Measurements from ENCODE around the gene DBNDD1.

- TF ChIP-seq STAT3 (IDR thresholded peaks at IDR 0.05; ENCODE audit: low read depth, low read length) = no peak
- TF ChIP-seq, protein P1, sequence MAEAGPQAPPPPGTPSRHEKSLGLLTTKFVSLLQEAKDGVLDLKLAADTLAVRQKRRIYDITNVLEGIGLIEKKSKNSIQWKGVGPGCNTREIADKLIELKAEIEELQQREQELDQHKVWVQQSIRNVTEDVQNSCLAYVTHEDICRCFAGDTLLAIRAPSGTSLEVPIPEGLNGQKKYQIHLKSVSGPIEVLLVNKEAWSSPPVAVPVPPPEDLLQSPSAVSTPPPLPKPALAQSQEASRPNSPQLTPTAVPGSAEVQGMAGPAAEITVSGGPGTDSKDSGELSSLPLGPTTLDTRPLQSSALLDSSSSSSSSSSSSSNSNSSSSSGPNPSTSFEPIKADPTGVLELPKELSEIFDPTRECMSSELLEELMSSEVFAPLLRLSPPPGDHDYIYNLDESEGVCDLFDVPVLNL (IDR thresholded peaks at IDR 0.05; ENCODE audit: low read depth, low read length) = no peak
- TF ChIP-seq SREBF2 (IDR thresholded peaks at IDR 0.05; ENCODE audit: low read length) = no peak
- TF ChIP-seq CHD1 (IDR thresholded peaks at IDR 0.05; ENCODE audit: low read depth, low read length) = no peak
- TF ChIP-seq, protein P2, sequence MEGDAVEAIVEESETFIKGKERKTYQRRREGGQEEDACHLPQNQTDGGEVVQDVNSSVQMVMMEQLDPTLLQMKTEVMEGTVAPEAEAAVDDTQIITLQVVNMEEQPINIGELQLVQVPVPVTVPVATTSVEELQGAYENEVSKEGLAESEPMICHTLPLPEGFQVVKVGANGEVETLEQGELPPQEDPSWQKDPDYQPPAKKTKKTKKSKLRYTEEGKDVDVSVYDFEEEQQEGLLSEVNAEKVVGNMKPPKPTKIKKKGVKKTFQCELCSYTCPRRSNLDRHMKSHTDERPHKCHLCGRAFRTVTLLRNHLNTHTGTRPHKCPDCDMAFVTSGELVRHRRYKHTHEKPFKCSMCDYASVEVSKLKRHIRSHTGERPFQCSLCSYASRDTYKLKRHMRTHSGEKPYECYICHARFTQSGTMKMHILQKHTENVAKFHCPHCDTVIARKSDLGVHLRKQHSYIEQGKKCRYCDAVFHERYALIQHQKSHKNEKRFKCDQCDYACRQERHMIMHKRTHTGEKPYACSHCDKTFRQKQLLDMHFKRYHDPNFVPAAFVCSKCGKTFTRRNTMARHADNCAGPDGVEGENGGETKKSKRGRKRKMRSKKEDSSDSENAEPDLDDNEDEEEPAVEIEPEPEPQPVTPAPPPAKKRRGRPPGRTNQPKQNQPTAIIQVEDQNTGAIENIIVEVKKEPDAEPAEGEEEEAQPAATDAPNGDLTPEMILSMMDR (IDR thresholded peaks at IDR 0.05 in 2 of 3, conservative IDR thresholded peaks at IDR 0.05 in 1 of 3; ENCODE audit: control insufficient read depth in 2 of 3, extremely low read depth in 1 of 3, insufficient read depth in 1 of 3, low read depth in 3 of 3, low read length in 3 of 3) = no peak
- no peak for TF ChIP-seq BHLHE40 (IDR thresholded peaks at IDR 0.05; ENCODE audit: borderline replicate concordance in 1 of 2, low read depth in 2 of 2, low read length in 1 of 2)
- no peak for TF ChIP-seq CEBPB (IDR thresholded peaks at IDR 0.05; ENCODE audit: borderline replicate concordance in 1 of 2, low read depth in 2 of 2, low read length in 2 of 2)
- TF ChIP-seq, protein P3, sequence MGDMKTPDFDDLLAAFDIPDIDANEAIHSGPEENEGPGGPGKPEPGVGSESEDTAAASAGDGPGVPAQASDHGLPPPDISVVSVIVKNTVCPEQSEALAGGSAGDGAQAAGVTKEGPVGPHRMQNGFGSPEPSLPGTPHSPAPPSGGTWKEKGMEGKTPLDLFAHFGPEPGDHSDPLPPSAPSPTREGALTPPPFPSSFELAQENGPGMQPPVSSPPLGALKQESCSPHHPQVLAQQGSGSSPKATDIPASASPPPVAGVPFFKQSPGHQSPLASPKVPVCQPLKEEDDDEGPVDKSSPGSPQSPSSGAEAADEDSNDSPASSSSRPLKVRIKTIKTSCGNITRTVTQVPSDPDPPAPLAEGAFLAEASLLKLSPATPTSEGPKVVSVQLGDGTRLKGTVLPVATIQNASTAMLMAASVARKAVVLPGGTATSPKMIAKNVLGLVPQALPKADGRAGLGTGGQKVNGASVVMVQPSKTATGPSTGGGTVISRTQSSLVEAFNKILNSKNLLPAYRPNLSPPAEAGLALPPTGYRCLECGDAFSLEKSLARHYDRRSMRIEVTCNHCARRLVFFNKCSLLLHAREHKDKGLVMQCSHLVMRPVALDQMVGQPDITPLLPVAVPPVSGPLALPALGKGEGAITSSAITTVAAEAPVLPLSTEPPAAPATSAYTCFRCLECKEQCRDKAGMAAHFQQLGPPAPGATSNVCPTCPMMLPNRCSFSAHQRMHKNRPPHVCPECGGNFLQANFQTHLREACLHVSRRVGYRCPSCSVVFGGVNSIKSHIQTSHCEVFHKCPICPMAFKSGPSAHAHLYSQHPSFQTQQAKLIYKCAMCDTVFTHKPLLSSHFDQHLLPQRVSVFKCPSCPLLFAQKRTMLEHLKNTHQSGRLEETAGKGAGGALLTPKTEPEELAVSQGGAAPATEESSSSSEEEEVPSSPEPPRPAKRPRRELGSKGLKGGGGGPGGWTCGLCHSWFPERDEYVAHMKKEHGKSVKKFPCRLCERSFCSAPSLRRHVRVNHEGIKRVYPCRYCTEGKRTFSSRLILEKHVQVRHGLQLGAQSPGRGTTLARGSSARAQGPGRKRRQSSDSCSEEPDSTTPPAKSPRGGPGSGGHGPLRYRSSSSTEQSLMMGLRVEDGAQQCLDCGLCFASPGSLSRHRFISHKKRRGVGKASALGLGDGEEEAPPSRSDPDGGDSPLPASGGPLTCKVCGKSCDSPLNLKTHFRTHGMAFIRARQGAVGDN (IDR thresholded peaks at IDR 0.05) = no peak
- TF ChIP-seq YY1 (IDR thresholded peaks at IDR 0.05; ENCODE audit: low read depth, low read length) = no peak
- TF ChIP-seq CREB1 (IDR thresholded peaks at IDR 0.05; ENCODE audit: low read depth) = no peak
- no peak for TF ChIP-seq EZH2 (IDR thresholded peaks at IDR 0.05; ENCODE audit: borderline replicate concordance, control insufficient read depth, low read depth, low read length)
- TF ChIP-seq SUPT20H (IDR thresholded peaks at IDR 0.05; ENCODE audit: borderline replicate concordance, control insufficient read depth, low read depth, low read length) = no peak
- no peak for TF ChIP-seq CHD2 (IDR thresholded peaks at IDR 0.05; ENCODE audit: borderline replicate concordance, low read depth, low read length)
- TF ChIP-seq ZBED1 (IDR thresholded peaks at IDR 0.05; ENCODE audit: borderline replicate concordance) = no peak
Observed at GRCh38 chr16:89961920-89962319, 57.3 kb downstream of the DBNDD1 start.
